Measurements from ENCODE around the gene OR7D2.

Gene OR7D2

DNA sequence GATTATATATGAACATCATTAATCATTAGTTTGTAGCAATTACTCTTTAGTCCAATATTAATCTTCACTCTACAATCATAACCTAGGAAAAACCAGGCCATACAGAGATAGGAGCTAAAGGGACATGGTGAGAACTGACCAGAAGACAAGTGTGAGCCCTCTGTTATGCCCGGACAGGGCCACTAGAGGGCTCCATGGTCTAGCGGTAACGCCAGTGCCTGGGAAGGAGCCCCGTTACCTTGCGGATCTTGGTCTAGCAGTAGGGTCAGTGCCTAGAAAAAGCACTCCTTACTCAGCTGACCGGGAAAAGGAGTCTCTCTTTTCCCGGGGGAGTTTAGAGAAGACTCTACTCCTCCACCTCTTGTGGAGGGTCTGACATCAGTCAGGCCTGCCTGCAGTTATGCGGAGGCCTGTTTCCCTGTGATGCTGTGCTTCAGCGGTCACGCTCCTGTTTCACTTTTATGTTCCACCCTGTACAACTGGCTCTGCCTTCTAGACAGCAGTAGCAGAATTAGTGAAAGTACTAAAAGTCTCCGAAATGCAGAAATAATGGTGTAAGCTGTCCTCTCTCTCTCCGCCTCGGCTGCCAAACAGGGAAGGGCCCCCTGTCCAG is 26.8 kb downstream of the OR7D2 start:
- peak; percentile 69 for DNase-seq (ENCODE audit: low read depth)

DNA sequence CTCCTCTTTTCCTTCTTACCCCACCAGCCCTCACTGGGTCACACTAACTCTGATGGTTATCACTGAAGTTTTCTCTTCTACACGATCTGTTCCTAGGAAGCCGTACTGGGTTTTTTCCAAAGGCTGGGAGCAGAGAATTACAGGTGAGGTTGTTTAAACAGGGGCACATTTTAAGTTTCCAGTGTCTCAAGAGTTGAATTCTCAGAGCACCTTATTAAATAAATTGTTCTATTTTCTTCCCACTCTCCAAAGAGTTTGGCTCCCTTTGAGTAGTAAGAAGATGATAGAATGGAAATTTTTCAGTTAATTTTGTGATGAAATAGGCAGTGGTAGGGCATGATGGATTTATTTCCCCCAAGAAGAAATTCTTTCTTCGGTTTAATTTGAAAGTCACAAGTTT is 40.7 kb downstream of the OR7D2 start, which contains the start of gene OR7D4:
OR7D4 (minus strand) TSS at position 101 of the 400 bp plus-strand sequence. CDS start 4,752 bp downstream, outside the sequence.
- DNase-seq (ENCODE audit: low read depth): no peak
